ENCODE results near the gene ZNF432.

DNA sequence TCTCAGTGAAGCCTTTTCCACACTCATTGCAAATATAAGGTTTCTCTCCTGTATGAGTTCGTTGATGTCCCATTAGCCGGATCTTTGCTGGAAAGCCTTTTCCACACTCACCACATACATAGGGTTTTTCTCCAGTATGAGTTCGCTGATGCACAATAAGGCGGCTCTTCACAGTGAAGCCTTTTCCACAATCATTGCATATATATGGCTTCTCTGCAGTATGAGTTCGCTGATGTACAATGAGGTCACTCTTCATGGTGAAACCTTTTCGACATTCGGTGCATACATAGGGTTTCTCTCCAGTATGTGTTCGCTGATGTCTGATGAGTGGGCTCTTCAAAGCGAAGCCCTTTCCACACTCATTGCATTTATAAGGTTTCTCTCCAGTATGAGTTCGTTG is 55.2 kb downstream of the ZNF432 start:
- TF ChIP-seq, protein P1, sequence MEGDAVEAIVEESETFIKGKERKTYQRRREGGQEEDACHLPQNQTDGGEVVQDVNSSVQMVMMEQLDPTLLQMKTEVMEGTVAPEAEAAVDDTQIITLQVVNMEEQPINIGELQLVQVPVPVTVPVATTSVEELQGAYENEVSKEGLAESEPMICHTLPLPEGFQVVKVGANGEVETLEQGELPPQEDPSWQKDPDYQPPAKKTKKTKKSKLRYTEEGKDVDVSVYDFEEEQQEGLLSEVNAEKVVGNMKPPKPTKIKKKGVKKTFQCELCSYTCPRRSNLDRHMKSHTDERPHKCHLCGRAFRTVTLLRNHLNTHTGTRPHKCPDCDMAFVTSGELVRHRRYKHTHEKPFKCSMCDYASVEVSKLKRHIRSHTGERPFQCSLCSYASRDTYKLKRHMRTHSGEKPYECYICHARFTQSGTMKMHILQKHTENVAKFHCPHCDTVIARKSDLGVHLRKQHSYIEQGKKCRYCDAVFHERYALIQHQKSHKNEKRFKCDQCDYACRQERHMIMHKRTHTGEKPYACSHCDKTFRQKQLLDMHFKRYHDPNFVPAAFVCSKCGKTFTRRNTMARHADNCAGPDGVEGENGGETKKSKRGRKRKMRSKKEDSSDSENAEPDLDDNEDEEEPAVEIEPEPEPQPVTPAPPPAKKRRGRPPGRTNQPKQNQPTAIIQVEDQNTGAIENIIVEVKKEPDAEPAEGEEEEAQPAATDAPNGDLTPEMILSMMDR (IDR thresholded peaks at IDR 0.05): no peak
- TF ChIP-seq POLR2AphosphoS5 (IDR thresholded peaks at IDR 0.05; ENCODE audit: low read depth, low read length): no peak

Measured in Panc1 (cell line).